GM19351 (cell line): ENCODE data around the gene TBC1D19.
"Not testable (repeated sequence)": the region's sequence is repeated elsewhere in the genome, so short reads cannot be mapped to it uniquely, and the experiment has no call there.

Source experiments
- ATAC-seq: cut with Tn5 transposase; IDR thresholded peaks from one replicate; pipeline ENCODE4 v1.9.1; 2021; ENCODE audit warnings: mild to moderate bottlenecking, moderate library complexity; ENCODE audit not compliant: unreplicated experiment

The TBC1D19 gene

DNA sequence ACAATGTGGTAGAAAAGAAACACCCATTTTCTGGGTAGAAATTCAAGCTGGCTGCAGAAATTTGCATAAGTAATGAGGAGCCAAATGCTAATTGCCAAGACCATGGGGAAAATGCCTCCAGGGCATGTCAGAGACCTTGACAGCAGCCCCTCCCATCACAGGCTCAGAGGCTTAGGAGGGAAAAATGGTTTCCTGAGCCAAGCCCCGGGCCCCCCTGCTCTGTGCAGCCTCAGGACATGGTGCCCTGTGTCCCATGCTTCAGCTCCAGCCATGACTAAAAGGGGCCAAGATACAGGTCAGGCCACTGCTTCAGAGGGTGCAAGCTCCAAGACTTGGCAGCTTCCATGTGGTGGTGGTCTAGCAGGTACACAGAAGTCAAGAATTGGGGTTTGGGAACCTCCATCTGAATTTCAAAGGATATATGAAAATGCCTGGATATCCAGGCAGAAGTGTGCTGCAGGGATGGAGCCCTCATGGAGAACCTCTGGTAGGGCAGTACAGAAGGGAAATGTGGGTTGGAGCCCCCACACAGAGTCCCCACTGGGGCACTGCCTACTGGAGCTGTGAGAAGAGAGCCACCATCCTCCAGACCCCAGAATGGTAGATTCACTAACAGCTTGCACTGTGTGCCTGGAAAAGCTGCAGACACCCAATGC is 95.3 kb downstream of the TBC1D19 start:
- not testable (repeated sequence) for ATAC-seq

DNA sequence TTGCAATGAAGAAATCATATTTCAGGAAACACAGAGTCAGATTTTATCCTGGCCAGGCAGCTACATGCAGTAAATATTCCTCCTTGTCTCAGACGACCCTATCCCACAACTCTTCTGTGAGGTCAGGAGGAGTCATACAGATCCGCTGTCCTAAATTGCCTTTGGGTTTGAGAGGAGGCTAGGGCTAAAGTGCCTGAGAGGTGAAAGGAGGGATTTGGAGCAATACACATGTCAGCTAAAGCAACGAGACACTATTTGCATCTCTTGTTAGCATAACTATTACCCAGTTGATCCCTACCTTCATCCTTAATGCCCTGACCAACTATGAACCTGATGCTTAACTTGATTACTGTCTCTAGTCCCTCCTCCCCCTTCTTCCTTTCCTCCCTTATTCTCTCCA is 98.6 kb downstream of the TBC1D19 start:
- no peak for ATAC-seq

GRCh38 chr4:26685250-26685649 is 101.4 kb downstream of the TBC1D19 start:
- no peak for ATAC-seq

- no peak for ATAC-seq
Observed at GRCh38 chr4:26687728-26688127, 103.8 kb downstream of the TBC1D19 start.

- no peak for ATAC-seq
Observed at GRCh38 chr4:26690506-26690905, 106.6 kb downstream of the TBC1D19 start.

- no peak for ATAC-seq
Observed at GRCh38 chr4:26692014-26692726, 108.3 kb downstream of the TBC1D19 start.

DNA sequence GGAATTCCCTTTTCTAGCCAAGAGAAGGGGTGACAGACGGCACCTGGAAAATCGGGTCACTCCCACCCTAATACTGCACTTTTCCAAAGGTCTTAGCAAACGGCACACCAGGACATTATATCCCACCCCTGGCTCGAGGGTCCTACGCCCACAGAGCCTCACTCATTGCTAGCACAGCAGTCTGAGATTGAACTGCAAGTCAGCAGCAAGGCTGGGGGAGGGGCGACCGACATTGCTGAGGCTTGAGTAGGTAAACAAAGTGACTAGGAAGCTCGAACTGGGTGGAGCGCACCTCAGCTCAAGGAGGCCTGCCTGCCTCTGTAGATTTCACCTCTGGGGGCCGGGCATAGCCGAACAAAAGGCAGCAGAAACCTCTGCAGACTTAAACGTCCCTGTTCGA is 110.2 kb downstream of the TBC1D19 start:
- ATAC-seq = not testable (repeated sequence)

GRCh38 chr4:26700110-26700509 is 116.2 kb downstream of the TBC1D19 start:
- ATAC-seq = no peak

- no peak for ATAC-seq
Observed at GRCh38 chr4:26701095-26701494, 117.2 kb downstream of the TBC1D19 start.

GRCh38 chr4:26701786-26702227 is 117.9 kb downstream of the TBC1D19 start:
- ATAC-seq = peak; percentile 51

DNA sequence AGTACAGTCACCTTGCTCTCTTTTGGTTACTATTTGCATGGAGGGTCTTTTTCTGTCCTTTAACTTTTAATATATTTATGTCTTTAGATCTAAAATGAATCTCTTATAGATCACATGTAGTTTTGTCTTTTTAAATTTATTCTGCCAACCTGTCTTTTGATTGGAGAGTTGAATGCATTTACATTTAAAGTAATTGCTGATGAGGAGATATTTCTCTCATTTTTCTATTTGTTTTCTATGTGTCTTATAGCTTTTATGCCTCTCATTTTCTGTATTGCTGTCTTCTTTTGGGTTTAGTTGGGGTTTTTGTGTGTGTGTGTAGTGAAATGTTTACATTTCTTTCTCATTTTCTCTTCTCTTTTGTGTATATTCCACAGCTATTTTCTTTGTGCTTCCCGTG is 123.5 kb downstream of the TBC1D19 start:
- ATAC-seq = no peak

- no peak for ATAC-seq
Observed at GRCh38 chr4:26709246-26709645, 125.4 kb downstream of the TBC1D19 start.

- ATAC-seq = no peak
Observed at GRCh38 chr4:26713563-26714151, 129.8 kb downstream of the TBC1D19 start.

GRCh38 chr4:26715636-26716242 is 131.9 kb downstream of the TBC1D19 start:
- peak; percentile 88 for ATAC-seq

- no peak for ATAC-seq
Observed at GRCh38 chr4:26717332-26717731, 133.4 kb downstream of the TBC1D19 start.

- ATAC-seq = no peak
Observed at GRCh38 chr4:26719954-26720552, 136.2 kb downstream of the TBC1D19 start.

DNA sequence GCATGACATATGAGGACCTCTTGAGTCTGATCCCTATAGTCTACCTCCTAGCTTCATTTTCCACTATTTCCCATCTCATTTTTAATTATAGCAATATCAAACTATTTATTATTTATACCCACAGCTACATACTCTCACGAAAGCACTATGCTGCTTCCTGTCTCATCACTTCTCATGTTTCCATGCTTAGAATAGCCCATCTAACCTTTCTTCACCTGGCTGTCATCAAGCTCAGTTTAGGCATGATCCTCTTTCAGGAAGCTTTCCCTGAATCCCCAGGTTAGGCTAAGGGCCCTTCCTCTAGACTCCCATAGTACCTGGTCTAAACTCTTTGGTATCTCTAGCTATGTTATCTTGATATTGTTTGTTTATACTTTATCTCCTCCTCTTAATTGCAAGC is 137.8 kb downstream of the TBC1D19 start:
- no peak for ATAC-seq

DNA sequence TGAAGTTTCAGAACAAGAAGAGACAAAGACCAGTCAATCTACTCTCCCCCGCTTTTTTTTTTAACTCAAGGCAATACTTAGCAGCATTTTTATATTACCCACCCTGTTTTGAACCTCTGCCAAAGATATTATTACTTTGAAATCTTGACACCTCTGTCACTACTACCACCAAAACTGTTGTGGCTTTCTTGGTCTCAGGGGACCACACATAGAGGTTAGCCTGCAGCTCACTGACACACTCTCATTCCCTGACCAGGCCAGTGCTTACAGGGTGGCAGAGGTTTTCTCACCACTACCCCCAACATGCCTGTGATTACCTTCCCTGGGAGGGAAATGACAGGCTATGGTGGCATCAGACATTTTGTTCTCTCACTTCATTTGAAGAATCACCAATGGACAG is 139.3 kb downstream of the TBC1D19 start:
- ATAC-seq = peak; percentile 95

GRCh38 chr4:26724534-26724933 is 140.7 kb downstream of the TBC1D19 start:
- no peak for ATAC-seq

- no peak for ATAC-seq
Observed at GRCh38 chr4:26726655-26727387, 142.9 kb downstream of the TBC1D19 start.

DNA sequence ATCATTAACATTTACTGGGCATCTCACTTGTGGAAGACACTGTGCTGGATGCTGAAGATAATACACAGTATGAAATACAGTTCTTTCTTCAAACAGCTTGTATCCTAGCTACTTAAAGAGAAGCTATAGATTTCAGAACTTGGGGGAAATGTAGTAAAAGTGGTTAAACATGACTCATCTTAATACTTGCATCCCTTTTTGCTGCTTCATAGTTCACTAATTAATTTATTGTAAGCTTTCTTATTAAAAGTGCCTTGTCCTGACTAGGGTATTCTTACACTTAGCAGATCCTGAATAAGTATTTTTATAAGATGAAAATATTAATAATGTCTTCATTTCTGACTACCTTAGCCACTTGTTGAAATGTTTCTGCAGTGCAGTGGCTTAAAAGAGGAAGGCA is 144.0 kb downstream of the TBC1D19 start:
- ATAC-seq = no peak
